HEK293T (cell line): ENCODE results near the gene SLC2A4RG.

Experiments used
- CTCF ChIA-PET: fragments of 350-600 bp; formaldehyde crosslinking; extraction: SDS; loops from one replicate; lab custom pipeline; 2021; ENCODE audit warnings: antibody characterized with exemption, inconsistent platforms; lab: Yijun Ruan, JAX
- POLR2A ChIA-PET: fragments of 350-600 bp; formaldehyde crosslinking; extraction: SDS; loops from one replicate; lab custom pipeline; 2020; ENCODE audit warnings: antibody characterized with exemption, inconsistent platforms; lab: Yijun Ruan, JAX
- DNase-seq: peaks from one replicate; pipeline ENCODE4 v3.0.0; 2012; ENCODE audit warnings: mixed read lengths; ENCODE audit errors: extremely low spot score
- ARNT ChIP-seq: fragments of 450-650 bp; IDR thresholded peaks from 2 replicates; pipeline ENCODE4 v1.6.1; 2017; ENCODE audit warnings: mild to moderate bottlenecking
- BHLHE40 ChIP-seq: fragments of 450-650 bp; IDR thresholded peaks from 2 replicates; pipeline ENCODE4 v1.6.1; 2016; ENCODE audit warnings: mild to moderate bottlenecking, moderate library complexity, borderline replicate concordance
- CTBP1 ChIP-seq: fragments of 450-650 bp; IDR thresholded peaks from 2 replicates; pipeline ENCODE4 v1.6.1; 2016; ENCODE audit warnings: borderline replicate concordance
- ELF4 ChIP-seq: fragments of 450-650 bp; IDR thresholded peaks from 2 replicates; pipeline ENCODE4 v1.6.1; 2017; ENCODE audit warnings: antibody characterized with exemption
- FOXA1 ChIP-seq: fragments of 450-650 bp; IDR thresholded peaks from 2 replicates; pipeline ENCODE4 v1.6.1; 2016; ENCODE audit warnings: mild to moderate bottlenecking
- FOXK2 ChIP-seq: fragments of 450-650 bp; IDR thresholded peaks from 2 replicates; pipeline ENCODE4 v1.6.1; 2016; ENCODE audit warnings: mild to moderate bottlenecking
- FOXM1 ChIP-seq: fragments of 450-650 bp; IDR thresholded peaks from 2 replicates; pipeline ENCODE4 v1.6.1; 2017; ENCODE audit warnings: mild to moderate bottlenecking, borderline replicate concordance
- HDGF ChIP-seq: fragments of 450-650 bp; IDR thresholded peaks from 2 replicates; pipeline ENCODE4 v1.6.1; 2017; ENCODE audit warnings: antibody characterized with exemption, borderline replicate concordance
- L3MBTL2 ChIP-seq: fragments of 450-650 bp; conservative IDR thresholded peaks from 2 replicates; pipeline ENCODE4 v1.6.1; 2016; ENCODE audit warnings: mild to moderate bottlenecking
- LEF1 ChIP-seq: fragments of 450-650 bp; IDR thresholded peaks from 2 replicates; pipeline ENCODE4 v1.6.1; 2017; ENCODE audit warnings: mild to moderate bottlenecking, borderline replicate concordance
- NFRKB ChIP-seq: fragments of 450-650 bp; IDR thresholded peaks from 2 replicates; pipeline ENCODE4 v1.6.1; 2016; ENCODE audit warnings: mild to moderate bottlenecking, moderate library complexity
- SP1 ChIP-seq: fragments of 450-650 bp; IDR thresholded peaks from 2 replicates; pipeline ENCODE4 v1.6.1; 2017
- SUZ12 ChIP-seq: fragments of 450-650 bp; IDR thresholded peaks from 2 replicates; pipeline ENCODE4 v1.6.1; 2016; ENCODE audit warnings: mild to moderate bottlenecking
- TARDBP ChIP-seq: fragments of 450-650 bp; IDR thresholded peaks from 2 replicates; pipeline ENCODE4 v1.6.1; 2016
- ZNF384 ChIP-seq: fragments of 450-650 bp; IDR thresholded peaks from 2 replicates; pipeline ENCODE4 v1.6.1; 2016
- TF ChIP-seq, protein P1 (sequence below): fragments of 450-650 bp; IDR thresholded peaks from 2 replicates; pipeline ENCODE4 v1.6.1; 2016

The SLC2A4RG gene

GRCh38 chr20:63695424-63696305 is 43.9 kb upstream of the SLC2A4RG start:
- ChIA-PET POLR2A (interaction anchor here (1.1 kb wide), 1 partner anchor 69 kb away, joined by 3 read pairs; the partner anchor contains the start of gene GMEB2), CTCF (no interaction called here)
- TF ChIP-seq BHLHE40 = no peak
- no peak for DNase-seq

DNA sequence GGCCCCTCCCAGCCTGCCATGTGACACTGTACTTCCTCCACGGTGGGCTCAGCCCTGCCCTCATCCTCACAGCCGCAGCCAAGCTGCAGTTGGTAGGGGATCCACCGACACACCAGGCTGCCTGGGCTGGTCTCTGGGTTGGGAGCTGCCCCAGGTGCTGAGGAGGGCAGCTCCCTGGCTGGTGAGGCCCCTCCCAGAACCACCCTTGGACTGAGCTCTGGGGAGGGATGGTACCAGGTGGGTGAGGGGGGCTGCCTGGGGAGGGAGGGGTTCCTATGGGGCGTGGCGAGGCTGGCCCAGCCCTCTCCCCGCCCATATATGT is 43.3 kb upstream of the SLC2A4RG start:
- ChIA-PET POLR2A (interaction anchor here (1.1 kb wide), 1 partner anchor 69 kb away, joined by 3 read pairs; the partner anchor contains the start of gene GMEB2), CTCF (no interaction called here)
- no peak for DNase-seq
- TF ChIP-seq ZNF384 = no peak
- no peak for TF ChIP-seq ELF4
- no peak for TF ChIP-seq TARDBP
- no peak for TF ChIP-seq SUZ12
- TF ChIP-seq NFRKB = no peak
- TF ChIP-seq SP1 = no peak
- no peak for TF ChIP-seq L3MBTL2
- TF ChIP-seq ARNT = no peak
- TF ChIP-seq FOXK2 = no peak
- TF ChIP-seq BHLHE40 = no peak
- no peak for TF ChIP-seq HDGF
- no peak for TF ChIP-seq FOXM1
- TF ChIP-seq CTBP1 = no peak
- TF ChIP-seq FOXA1 = no peak
- TF ChIP-seq, protein P1, sequence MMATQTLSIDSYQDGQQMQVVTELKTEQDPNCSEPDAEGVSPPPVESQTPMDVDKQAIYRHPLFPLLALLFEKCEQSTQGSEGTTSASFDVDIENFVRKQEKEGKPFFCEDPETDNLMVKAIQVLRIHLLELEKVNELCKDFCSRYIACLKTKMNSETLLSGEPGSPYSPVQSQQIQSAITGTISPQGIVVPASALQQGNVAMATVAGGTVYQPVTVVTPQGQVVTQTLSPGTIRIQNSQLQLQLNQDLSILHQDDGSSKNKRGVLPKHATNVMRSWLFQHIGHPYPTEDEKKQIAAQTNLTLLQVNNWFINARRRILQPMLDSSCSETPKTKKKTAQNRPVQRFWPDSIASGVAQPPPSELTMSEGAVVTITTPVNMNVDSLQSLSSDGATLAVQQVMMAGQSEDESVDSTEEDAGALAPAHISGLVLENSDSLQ = no peak
- TF ChIP-seq LEF1 = no peak

GRCh38 chr20:63696628-63697356 is 42.8 kb upstream of the SLC2A4RG start, which contains the start of gene TNFRSF6B:
Gene TNFRSF6B (plus strand): TSS chr20:63696652. CDS start chr20:63696768, 116 bp downstream.
- ChIA-PET POLR2A (no interaction called here), CTCF (no interaction called here)
- no peak for DNase-seq
- no peak for TF ChIP-seq FOXK2
- TF ChIP-seq ZNF384 = no peak
- no peak for TF ChIP-seq SP1
- TF ChIP-seq TARDBP = no peak
- no peak for TF ChIP-seq SUZ12
- no peak for TF ChIP-seq FOXA1
- TF ChIP-seq NFRKB = no peak
- no peak for TF ChIP-seq HDGF
- no peak for TF ChIP-seq LEF1
- TF ChIP-seq ARNT = no peak
- no peak for TF ChIP-seq L3MBTL2
- no peak for TF ChIP-seq BHLHE40
- TF ChIP-seq ELF4 = no peak
- no peak for TF ChIP-seq FOXM1
- TF ChIP-seq, protein P1 = no peak
- TF ChIP-seq CTBP1 = no peak

DNA sequence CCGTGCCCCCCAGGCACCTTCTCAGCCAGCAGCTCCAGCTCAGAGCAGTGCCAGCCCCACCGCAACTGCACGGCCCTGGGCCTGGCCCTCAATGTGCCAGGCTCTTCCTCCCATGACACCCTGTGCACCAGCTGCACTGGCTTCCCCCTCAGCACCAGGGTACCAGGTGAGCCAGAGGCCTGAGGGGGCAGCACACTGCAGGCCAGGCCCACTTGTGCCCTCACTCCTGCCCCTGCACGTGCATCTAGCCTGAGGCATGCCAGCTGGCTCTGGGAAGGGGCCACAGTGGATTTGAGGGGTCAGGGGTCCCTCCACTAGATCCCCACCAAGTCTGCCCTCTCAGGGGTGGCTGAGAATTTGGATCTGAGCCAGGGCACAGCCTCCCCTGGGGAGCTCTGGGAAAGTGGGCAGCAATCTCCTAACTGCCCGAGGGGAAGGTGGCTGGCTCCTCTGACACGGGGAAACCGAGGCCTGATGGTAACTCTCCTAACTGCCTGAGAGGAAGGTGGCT is 42.2 kb upstream of the SLC2A4RG start:
- no peak for DNase-seq

DNA sequence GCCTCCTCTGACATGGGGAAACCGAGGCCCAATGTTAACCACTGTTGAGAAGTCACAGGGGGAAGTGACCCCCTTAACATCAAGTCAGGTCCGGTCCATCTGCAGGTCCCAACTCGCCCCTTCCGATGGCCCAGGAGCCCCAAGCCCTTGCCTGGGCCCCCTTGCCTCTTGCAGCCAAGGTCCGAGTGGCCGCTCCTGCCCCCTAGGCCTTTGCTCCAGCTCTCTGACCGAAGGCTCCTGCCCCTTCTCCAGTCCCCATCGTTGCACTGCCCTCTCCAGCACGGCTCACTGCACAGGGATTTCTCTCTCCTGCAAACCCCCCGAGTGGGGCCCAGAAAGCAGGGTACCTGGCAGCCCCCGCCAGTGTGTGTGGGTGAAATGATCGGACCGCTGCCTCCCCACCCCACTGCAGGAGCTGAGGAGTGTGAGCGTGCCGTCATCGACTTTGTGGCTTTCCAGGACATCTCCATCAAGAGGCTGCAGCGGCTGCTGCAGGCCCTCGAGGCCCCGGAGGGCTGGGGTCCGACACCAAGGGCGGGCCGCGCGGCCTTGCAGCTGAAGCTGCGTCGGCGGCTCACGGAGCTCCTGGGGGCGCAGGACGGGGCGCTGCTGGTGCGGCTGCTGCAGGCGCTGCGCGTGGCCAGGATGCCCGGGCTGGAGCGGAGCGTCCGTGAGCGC is 41.6 kb upstream of the SLC2A4RG start:
- ChIA-PET POLR2A (interaction anchor here (1.0 kb wide), 1 partner anchor 10 kb away, joined by 9 read pairs; the partner anchor contains the start of genes ARFRP1 and ZGPAT), CTCF (no interaction called here)
- peak; percentile 9 for DNase-seq
- TF ChIP-seq HDGF (no peak), FOXA1 (no peak), SUZ12 (no peak), ELF4 (no peak)

More for the DNA sequence above, 42.2 kb upstream of the SLC2A4RG start:
- CTCF ChIA-PET = no interaction called here
- POLR2A ChIA-PET = no interaction called here
- TF ChIP-seq L3MBTL2 (no peak), ELF4 (no peak)

DNA sequence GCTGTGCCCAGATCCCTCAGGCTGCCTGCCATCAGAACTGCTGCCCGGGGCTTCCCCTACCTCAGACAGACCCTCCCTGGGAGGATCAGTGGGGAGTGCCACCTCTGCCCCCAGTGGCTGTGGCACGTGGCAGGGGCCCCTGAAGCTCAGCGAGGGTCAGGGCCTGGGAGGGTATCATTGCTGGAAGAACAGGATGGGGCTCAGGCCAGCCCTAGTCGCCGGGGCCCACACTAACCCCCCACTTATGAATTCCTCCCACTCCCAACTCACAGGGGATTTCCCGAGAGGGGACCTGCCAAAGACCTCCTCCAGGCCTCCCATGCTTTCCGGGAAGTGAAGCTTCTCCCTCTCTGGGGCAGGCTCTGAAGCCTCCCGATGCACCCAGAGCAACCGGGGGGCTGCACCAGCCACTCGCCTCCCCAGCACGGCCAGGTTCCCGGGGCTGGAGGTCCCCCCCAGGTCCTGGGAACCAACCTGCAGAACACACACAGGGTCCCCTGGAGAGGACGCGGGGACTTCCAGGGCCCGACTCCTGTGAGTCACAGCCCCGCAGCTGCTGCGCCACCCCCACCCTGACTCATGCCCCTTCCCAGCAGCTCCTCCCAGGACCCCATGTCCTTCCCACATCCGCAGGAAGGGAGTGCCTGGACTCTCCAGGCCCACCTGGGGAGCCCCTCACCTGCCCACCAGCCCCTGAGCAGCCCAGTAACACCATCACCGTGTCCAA is 40.7 kb upstream of the SLC2A4RG start:
- TF ChIP-seq, protein P1 = no peak
- TF ChIP-seq SP1 (no peak), NFRKB (no peak), CTBP1 (no peak), ELF4 (no peak), FOXM1 (no peak)
- POLR2A ChIA-PET = interaction anchor here (1.0 kb wide), 1 partner anchor 9 kb away, joined by 9 read pairs; the partner anchor contains the start of genes ARFRP1 and ZGPAT
- DNase-seq = peak; percentile 12
- CTCF ChIA-PET = no interaction called here
